SU-DHL-6 (cell line): ENCODE results near the gene NHSL2.

Source experiments
- H2AFZ ChIP-seq: fragments of 200-600 bp; sonication (generic); 2 replicates; pipeline ENCODE4 v1.6.1; 2014; ENCODE audit warnings: low read depth, mild to moderate bottlenecking, moderate library complexity, mixed read lengths, antibody characterized with exemption, low read length; ENCODE audit not compliant: severe bottlenecking
- H3F3A ChIP-seq: fragments of 200-600 bp; shearing (Covaris generic); 2 replicates; pipeline ENCODE4 v1.6.0; 2016; ENCODE audit warnings: antibody characterized with exemption, mild to moderate bottlenecking; ENCODE audit not compliant: insufficient read depth
- H3K27ac ChIP-seq: fragments of 200-600 bp; sonication (generic); 2 replicates; pipeline ENCODE4 v1.5.1; 2016; ENCODE audit warnings: low read depth, mild to moderate bottlenecking, low read length, moderate library complexity, mixed read lengths
- H3K27me3 ChIP-seq: fragments of 200-600 bp; sonication (generic), shearing (Covaris generic); 2 replicates; pipeline ENCODE4 v1.6.0; 2014; ENCODE audit warnings: mild to moderate bottlenecking, low read length
- H3K36me3 ChIP-seq: fragments of 200-600 bp; sonication (generic); 2 replicates; pipeline ENCODE4 v1.6.1; 2014; ENCODE audit warnings: mild to moderate bottlenecking, low read length, mixed read lengths
- H3K4me2 ChIP-seq: fragments of 300-600, 200-600 bp; shearing (Covaris generic), sonication (generic); 2 replicates; pipeline ENCODE4 v1.6.0; 2014; ENCODE audit warnings: low read length, low read depth, mild to moderate bottlenecking; ENCODE audit not compliant: poor library complexity, severe bottlenecking
- H3K4me3 ChIP-seq: fragments of 200-600 bp; sonication (generic); 2 replicates; pipeline ENCODE4 v1.5.1; 2014; ENCODE audit warnings: antibody characterized with exemption, low read length, mild to moderate bottlenecking, mixed read lengths; ENCODE audit not compliant: insufficient read depth, poor library complexity, severe bottlenecking
- H3K79me2 ChIP-seq: fragments of 200-600 bp; sonication (generic); 2 replicates; pipeline ENCODE4 v1.6.1; 2014; ENCODE audit warnings: mild to moderate bottlenecking, low read length, moderate library complexity; ENCODE audit not compliant: insufficient read depth
- H3K9ac ChIP-seq: fragments of 200-600 bp; sonication (generic); 2 replicates; pipeline ENCODE4 v1.7.0; 2014; ENCODE audit warnings: mild to moderate bottlenecking, low read length
- H3K9me2 ChIP-seq: fragments of 200-600 bp; sonication (generic); replicated peaks from 2 replicates; pipeline ENCODE4 v1.6.1; 2014; ENCODE audit warnings: low read length; ENCODE audit not compliant: insufficient read depth
- H3K9me3 ChIP-seq: fragments of 200-600 bp; sonication (generic); 2 replicates; pipeline ENCODE4 v1.6.1; 2014; ENCODE audit warnings: low read length, mixed read lengths; ENCODE audit not compliant: insufficient read depth
- H4K20me1 ChIP-seq: fragments of 200-600 bp; sonication (generic); 2 replicates; pipeline ENCODE4 v1.6.1; 2014; ENCODE audit warnings: low read depth, mild to moderate bottlenecking, antibody characterized with exemption, low read length, moderate library complexity, mixed read lengths
- EZH2phosphoT487 ChIP-seq: fragments of 200-600 bp; sonication (generic), shearing (Covaris generic); conservative IDR thresholded peaks from 2 replicates; pipeline ENCODE4 v1.6.1; 2018; ENCODE audit warnings: mild to moderate bottlenecking, antibody characterized with exemption, low read length, moderate library complexity, mixed read lengths
- TF ChIP-seq, protein P1 (sequence below): fragments of 200-600 bp; sonication (generic); IDR thresholded peaks from one replicate; pipeline ENCODE4 v1.5.1; 2017; ENCODE audit warnings: antibody characterized with exemption, mild to moderate bottlenecking, low read length, moderate library complexity; ENCODE audit not compliant: insufficient read depth, poor library complexity, severe bottlenecking

The NHSL2 gene

GRCh38 chrX:72131317-72132294, 221.0 kb downstream of the NHSL2 start, which contains the start of gene RTL5:
Gene RTL5 (minus strand): TSS chrX:72131915.
- Histone ChIP-seq H2AFZ (no peak within 1 kb of the TSS), H3F3A (no peaks in the 10 kb centered on the region), H3K27me3 (no peaks in the 10 kb centered on the region), H3K36me3 (no peaks in the 10 kb centered on the region), H3K4me3 (no peak within 1 kb of the TSS), H3K4me2 (peak within 1 kb of the TSS; percentile 49), H4K20me1 (no peaks in the 10 kb centered on the region), H3K27ac (no peak within 1 kb of the TSS), H3K9me3 (no peaks in the 10 kb centered on the region), H3K79me2 (no peaks in the 10 kb centered on the region), H3K9me2 (no peaks in the 10 kb centered on the region), H3K9ac (0 out of 2 replicates have a peak within 1 kb of the TSS, but pooled peaks have one; percentile 8)
- TF ChIP-seq, protein P1, sequence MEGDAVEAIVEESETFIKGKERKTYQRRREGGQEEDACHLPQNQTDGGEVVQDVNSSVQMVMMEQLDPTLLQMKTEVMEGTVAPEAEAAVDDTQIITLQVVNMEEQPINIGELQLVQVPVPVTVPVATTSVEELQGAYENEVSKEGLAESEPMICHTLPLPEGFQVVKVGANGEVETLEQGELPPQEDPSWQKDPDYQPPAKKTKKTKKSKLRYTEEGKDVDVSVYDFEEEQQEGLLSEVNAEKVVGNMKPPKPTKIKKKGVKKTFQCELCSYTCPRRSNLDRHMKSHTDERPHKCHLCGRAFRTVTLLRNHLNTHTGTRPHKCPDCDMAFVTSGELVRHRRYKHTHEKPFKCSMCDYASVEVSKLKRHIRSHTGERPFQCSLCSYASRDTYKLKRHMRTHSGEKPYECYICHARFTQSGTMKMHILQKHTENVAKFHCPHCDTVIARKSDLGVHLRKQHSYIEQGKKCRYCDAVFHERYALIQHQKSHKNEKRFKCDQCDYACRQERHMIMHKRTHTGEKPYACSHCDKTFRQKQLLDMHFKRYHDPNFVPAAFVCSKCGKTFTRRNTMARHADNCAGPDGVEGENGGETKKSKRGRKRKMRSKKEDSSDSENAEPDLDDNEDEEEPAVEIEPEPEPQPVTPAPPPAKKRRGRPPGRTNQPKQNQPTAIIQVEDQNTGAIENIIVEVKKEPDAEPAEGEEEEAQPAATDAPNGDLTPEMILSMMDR, result no peak
- no peak for TF ChIP-seq EZH2phosphoT487

- H3F3A ChIP-seq, result no peaks in the 10 kb centered on the region
- TF ChIP-seq, protein P1, result no peak
- no peak for TF ChIP-seq EZH2phosphoT487
- no peak overlapping the region for H3K9ac ChIP-seq
- no peaks in the 10 kb centered on the region for H4K20me1 ChIP-seq
- no peak overlapping the region for H3K27ac ChIP-seq
- no peaks in the 10 kb centered on the region for H3K27me3 ChIP-seq
- H3K4me3 ChIP-seq, result no peak overlapping the region
- H2AFZ ChIP-seq, result no peak overlapping the region
- H3K79me2 ChIP-seq, result no peaks in the 10 kb centered on the region
- no peaks in the 10 kb centered on the region for H3K9me3 ChIP-seq
- no peaks in the 10 kb centered on the region for H3K36me3 ChIP-seq
- no peaks in the 10 kb centered on the region for H3K9me2 ChIP-seq
- H3K4me2 ChIP-seq, result peak overlapping the region; percentile 49
These were observed 221.8 kb downstream of the NHSL2 start for GRCh38 chrX:72132456-72132855.

- Histone ChIP-seq H4K20me1 (no peaks in the 10 kb centered on the region), H3K27ac (no peak overlapping the region)
These were observed 223.4 kb downstream of the NHSL2 start for GRCh38 chrX:72133851-72134546.

More at GRCh38 chrX:72133851-72134546, 223.4 kb downstream of the NHSL2 start:
- H3K4me3 ChIP-seq, result no peak overlapping the region
- H3K36me3 ChIP-seq, result no peaks in the 10 kb centered on the region
- no peak overlapping the region for H3K4me2 ChIP-seq
- H3F3A ChIP-seq, result no peaks in the 10 kb centered on the region
- TF ChIP-seq, protein P1, result no peak
- TF ChIP-seq EZH2phosphoT487, result no peak
- no peaks in the 10 kb centered on the region for H3K9me2 ChIP-seq
- no peaks in the 10 kb centered on the region for H3K27me3 ChIP-seq
- H3K9me3 ChIP-seq, result no peaks in the 10 kb centered on the region
- H3K79me2 ChIP-seq, result no peaks in the 10 kb centered on the region
- no peak overlapping the region for H2AFZ ChIP-seq
- no peak overlapping the region for H3K9ac ChIP-seq
